Glomerular endothelial cell (primary cell): Measurements from ENCODE around the gene OR56B1. TPM values are rescaled to one million over a fixed set of nuclear protein-coding genes. Genes with fewer than 3 reads are reported as not detected.
"Not testable (repeated sequence)": the region's sequence is repeated elsewhere in the genome, so short reads cannot be mapped to it uniquely, and the experiment has no call there.

ENCODE experiments used
- DNase-seq: peaks from one replicate; pipeline ENCODE4 v3.0.0-alpha.2; 2011; ENCODE audit warnings: low read depth, low spot score; ENCODE audit errors: extremely low read depth
- total RNA-seq: library from RNA; depleted of rRNA; stranded (reverse); fragments of >200 nt; gene quantifications from 2 replicates; pipeline ENCODE4 v1.2.3, GENCODE V29; 2015

Gene OR56B1
- total RNA-seq: not detected in 2 replicates

- DNase-seq: no peak
Measured at GRCh38 chr11:5736396-5736795, at the start of gene OR56B1. Gene OR56B1 (plus strand): TSS chr11:5736448. CDS start chr11:5736517, 69 bp downstream.

GRCh38 chr11:5688482-5688881 is 47.8 kb upstream of the OR56B1 start:
- DNase-seq: no peak

GRCh38 chr11:5689551-5689983 is 46.7 kb upstream of the OR56B1 start, which contains the start of gene TRIM22:
Gene TRIM22 (plus strand): TSS chr11:5689790. CDS start chr11:5696233, 6,443 bp downstream.
- peak; percentile 44 for DNase-seq

GRCh38 chr11:5690216-5690615 is 46.0 kb upstream of the OR56B1 start:
- no peak for DNase-seq

- no peak for DNase-seq
Measured at GRCh38 chr11:5690736-5691135, 45.5 kb upstream of the OR56B1 start.

GRCh38 chr11:5691238-5691963 is 44.8 kb upstream of the OR56B1 start:
- DNase-seq: not testable (repeated sequence)

GRCh38 chr11:5691964-5692361 is 44.3 kb upstream of the OR56B1 start:
- no peak for DNase-seq

- DNase-seq: no peak
Measured at GRCh38 chr11:5694642-5695041, 41.6 kb upstream of the OR56B1 start.

- no peak for DNase-seq
Measured at GRCh38 chr11:5695580-5695979, 40.7 kb upstream of the OR56B1 start.

- DNase-seq: no peak
Measured at GRCh38 chr11:5696210-5696609, 40.0 kb upstream of the OR56B1 start.

- no peak for DNase-seq
Measured at GRCh38 chr11:5698281-5698680, 38.0 kb upstream of the OR56B1 start.

GRCh38 chr11:5700421-5701054 is 35.7 kb upstream of the OR56B1 start:
- DNase-seq: no peak

- no peak for DNase-seq
Measured at GRCh38 chr11:5701055-5701577, 35.1 kb upstream of the OR56B1 start.

- DNase-seq: no peak
Measured at GRCh38 chr11:5703741-5704536, 32.3 kb upstream of the OR56B1 start.

- DNase-seq: no peak
Measured at GRCh38 chr11:5705688-5706087, 30.6 kb upstream of the OR56B1 start.

GRCh38 chr11:5712507-5712906 is 23.7 kb upstream of the OR56B1 start:
- DNase-seq: no peak

- DNase-seq: no peak
Measured at GRCh38 chr11:5713695-5714094, 22.6 kb upstream of the OR56B1 start.

GRCh38 chr11:5716518-5716917 is 19.7 kb upstream of the OR56B1 start:
- not testable (repeated sequence) for DNase-seq

GRCh38 chr11:5719703-5720495 is 16.3 kb upstream of the OR56B1 start:
- no peak for DNase-seq

GRCh38 chr11:5722622-5723021 is 13.6 kb upstream of the OR56B1 start:
- DNase-seq: no peak
